ENCODE measurements around the gene TMEM132D. TPM values are rescaled to one million over a fixed set of nuclear protein-coding genes. Genes with fewer than 3 reads are reported as not detected.

The TMEM132D gene
- total RNA-seq, 1 experiment from 2014 or later, result 1.4 TPM

- Mint-ChIP-seq H3K27me3 (ENCODE audit: low read depth) (peaks cover 10% of the 10 kb centered on the region), H3K9me3 (peaks cover 89% of the 10 kb centered on the region), H3K36me3 (peaks cover 78% of the 10 kb centered on the region), H3K4me3 (no peak overlapping the region), H3K27ac (no peak overlapping the region), H3K4me1 (no peaks in the 10 kb centered on the region)
- ATAC-seq (no peak), DNase-seq (ENCODE audit: low spot score) (no peak)
- CTCF ChIA-PET, result no interaction called here
- TF ChIP-seq ETV6 (CRISPR knock-in tag; IDR thresholded peaks at IDR 0.05) (no peak), TEAD4 (CRISPR knock-in tag; IDR thresholded peaks at IDR 0.05) (no peak), NR3C1 (CRISPR knock-in tag; conservative IDR thresholded peaks at IDR 0.05; ENCODE audit: low read depth) (no peak), NFE2L1 (CRISPR knock-in tag; IDR thresholded peaks at IDR 0.05) (no peak), ZNF423 (CRISPR knock-in tag; IDR thresholded peaks at IDR 0.05) (no peak), NFYB (CRISPR knock-in tag; conservative IDR thresholded peaks at IDR 0.05; ENCODE audit: low read depth) (no peak), OVOL2 (CRISPR knock-in tag; IDR thresholded peaks at IDR 0.05; ENCODE audit: borderline replicate concordance) (no peak), ZNF671 (CRISPR knock-in tag; IDR thresholded peaks at IDR 0.05) (no peak), RELA (CRISPR knock-in tag; IDR thresholded peaks at IDR 0.05; ENCODE audit: borderline replicate concordance) (no peak), ZNF121 (CRISPR knock-in tag; IDR thresholded peaks at IDR 0.05) (no peak), IRF1 (CRISPR knock-in tag; IDR thresholded peaks at IDR 0.05) (no peak), CREB1 (CRISPR knock-in tag; IDR thresholded peaks at IDR 0.05) (no peak), ZBTB21 (CRISPR knock-in tag; IDR thresholded peaks at IDR 0.05; ENCODE audit: borderline replicate concordance) (no peak), PRDM15 (CRISPR knock-in tag; IDR thresholded peaks at IDR 0.05) (no peak), GABPB1 (CRISPR knock-in tag; IDR thresholded peaks at IDR 0.05) (no peak), ARID4B (CRISPR knock-in tag; IDR thresholded peaks at IDR 0.05; ENCODE audit: borderline replicate concordance) (no peak), AR (CRISPR knock-in tag; IDR thresholded peaks at IDR 0.05) (no peak), CDX4 (CRISPR knock-in tag; IDR thresholded peaks at IDR 0.05; ENCODE audit: borderline replicate concordance) (no peak), MXD4 (CRISPR knock-in tag; IDR thresholded peaks at IDR 0.05; ENCODE audit: borderline replicate concordance) (no peak), CBFB (CRISPR knock-in tag; IDR thresholded peaks at IDR 0.05; ENCODE audit: low read depth) (no peak)
- POLR2A ChIA-PET, result no interaction called here
Observed at GRCh38 chr12:129552996-129553750, 350.7 kb downstream of the TMEM132D start.

All from WTC11 (cell line).